Naive thymus-derived CD4-positive, alpha-beta T cell (primary cell): ENCODE data around the gene NRF1. TPM values are rescaled to one million over a fixed set of nuclear protein-coding genes. Genes with fewer than 3 reads are reported as not detected.

Source experiments
- ATAC-seq: fragments of 150-1000 bp; cut with Tn5 transposase; 2 replicates; pipeline ENCODE4 v1.10.0; 2021; ENCODE audit warnings: mild to moderate bottlenecking, moderate library complexity
- CTCF ChIA-PET: fragments of 350-600 bp; sonication (Branson Sonifier 250); formaldehyde crosslinking; loops from one replicate; lab custom pipeline; 2021; ENCODE audit warnings: antibody characterized with exemption; lab: Charles Lee
- POLR2A ChIA-PET: fragments of 350-600 bp; sonication (Branson Sonifier 250); formaldehyde crosslinking; loops from one replicate; lab custom pipeline; 2021; ENCODE audit warnings: antibody characterized with exemption, inconsistent platforms; lab: Charles Lee
- DNase-seq, 9 donors: peaks; one replicate each; pipeline versions ENCODE4 v3.0.0 to v3.0.0-alpha.2; 2020 to 2022; ENCODE audit warnings: mixed read lengths in 1 of 9
- H3K27ac ChIP-seq: one replicate; pipeline ENCODE4 v1.7.0; 2013; ENCODE audit warnings: mild to moderate bottlenecking, low read depth, low read length, moderate library complexity
- H3K27me3 ChIP-seq, 2 donors: one replicate each; pipeline ENCODE4 v1.7.0; 2013; ENCODE audit warnings: low read length in 2 of 2, mild to moderate bottlenecking in 2 of 2, moderate library complexity in 2 of 2; ENCODE audit not compliant: control insufficient read depth in 2 of 2, insufficient read depth in 2 of 2
- H3K36me3 ChIP-seq, 3 experiments: 1 replicate in 2 of 3; 2 replicates in 1 of 3; pipeline ENCODE4 v1.7.0; 2013; ENCODE audit warnings: low read length in 3 of 3, mild to moderate bottlenecking in 3 of 3, moderate library complexity in 1 of 3; ENCODE audit not compliant: insufficient read depth in 3 of 3, control insufficient read depth in 2 of 3
- H3K4me1 ChIP-seq, 2 donors: one replicate each; pipeline ENCODE4 v1.7.0; 2013; ENCODE audit warnings: low read length in 2 of 2, mild to moderate bottlenecking in 2 of 2, moderate library complexity in 1 of 2; ENCODE audit not compliant: control insufficient read depth in 2 of 2, insufficient read depth in 2 of 2
- H3K4me3 ChIP-seq: 2 replicates; pipeline ENCODE4 v1.7.0; 2013; ENCODE audit warnings: mild to moderate bottlenecking, low read length
- H3K9me3 ChIP-seq, 3 experiments: 1 replicate in 2 of 3; 2 replicates in 1 of 3; pipeline ENCODE4 v1.7.0; 2013; ENCODE audit warnings: low read length in 3 of 3; ENCODE audit not compliant: control insufficient read depth in 2 of 3
- H3K27ac Mint-ChIP-seq, 9 donors: one replicate each; pipeline ENCODE4 v1.8.0; 2020 to 2022; ENCODE audit warnings: mixed read lengths in 9 of 9, mild to moderate bottlenecking in 8 of 9, moderate library complexity in 5 of 9, inconsistent platforms in 2 of 9
- H3K27me3 Mint-ChIP-seq, 5 donors: one replicate each; pipeline ENCODE4 v1.8.0; 2021 to 2022; ENCODE audit warnings: mixed read lengths in 5 of 5, mild to moderate bottlenecking in 1 of 5
- H3K36me3 Mint-ChIP-seq, 5 donors: one replicate each; pipeline ENCODE4 v1.8.0; 2020 to 2022; ENCODE audit warnings: mixed read lengths in 5 of 5, mild to moderate bottlenecking in 3 of 5, inconsistent platforms in 1 of 5
- H3K4me1 Mint-ChIP-seq, 7 donors: one replicate each; pipeline ENCODE4 v1.8.0; 2020 to 2022; ENCODE audit warnings: mixed read lengths in 7 of 7, mild to moderate bottlenecking in 3 of 7, inconsistent platforms in 1 of 7
- H3K4me3 Mint-ChIP-seq, 10 donors: one replicate each; pipeline ENCODE4 v1.8.0; 2020 to 2022; ENCODE audit warnings: mild to moderate bottlenecking in 10 of 10, mixed read lengths in 10 of 10, moderate library complexity in 6 of 10, inconsistent platforms in 2 of 10
- H3K9me3 Mint-ChIP-seq, 11 donors: one replicate each; pipeline ENCODE4 v1.8.0; 2020 to 2022; ENCODE audit warnings: mixed read lengths in 11 of 11, mild to moderate bottlenecking in 4 of 11, inconsistent platforms in 1 of 11, moderate library complexity in 1 of 11
- intact Hi-C, 2 donors: fragments of 100-400 bp; cut with micrococcal nuclease; formaldehyde crosslinking; loops; one replicate each; pipeline ENCODE4 v1.15.1; 2023
- polyA plus RNA-seq, 2 donors: library from polyadenylated mRNA; unstranded; fragments of 300-500 nt; fragmentation: Illumina TruSeq; gene quantifications; one replicate each; pipeline ENCODE4 v1.2.3, GENCODE V29; 2021
- total RNA-seq, 6 experiments: library from RNA in 5 of 6; stranded (reverse) in 5 of 6; gene quantifications; 1 replicate in 5 of 6; 2 replicates in 1 of 6; pipeline ENCODE4 v1.2.3 and lab custom pipeline; 2021 to 2026

Gene NRF1
- total and polyA plus RNA-seq, 7 experiments from 2014 or later = 24.7 to 49.3 (median 35.3) TPM

DNA sequence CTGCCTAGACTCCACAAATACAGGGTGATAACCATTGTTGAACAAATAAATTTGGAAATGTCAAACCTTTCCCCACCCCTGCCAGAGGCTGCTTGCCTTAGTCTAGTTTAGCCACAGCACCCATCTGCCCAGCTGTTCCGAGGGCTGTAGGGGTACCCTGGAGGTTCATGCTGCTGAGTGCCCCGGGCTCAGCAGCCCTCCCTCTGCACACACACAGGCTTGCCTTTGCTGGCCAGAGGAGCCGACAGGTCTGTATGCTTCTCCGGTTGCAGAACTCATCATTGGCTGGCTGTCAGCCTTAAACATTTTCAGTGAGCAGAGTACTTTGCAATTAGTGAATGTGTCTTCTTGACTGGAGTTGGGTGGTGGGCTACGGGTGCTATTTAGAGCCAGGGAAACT lies 122.9 kb downstream of the NRF1 start:
- intact Hi-C loops = no loop called here
- Mint-ChIP-seq H3K36me3 (peaks cover 0 to 40% (median 16%) of the 10 kb centered on the region in 5 donors), H3K27ac (no peak overlapping the region), H3K9me3 (peaks cover 0 to 2% (median 0%) of the 10 kb centered on the region in 11 donors), H3K4me1 (peaks cover 0 to 3% (median 0%) of the 10 kb centered on the region in 7 donors), H3K4me3 (no peak overlapping the region), H3K27me3 (no peaks in the 10 kb centered on the region)
- DNase-seq = no peak
- no peaks in the 10 kb centered on the region for H3K4me1 ChIP-seq
- POLR2A ChIA-PET = interaction anchor here (0.6 kb wide), 1 partner anchor 9 kb away, joined by 6 read pairs; no protein-coding TSS in a partner anchor
- CTCF ChIA-PET = interaction anchor here (0.6 kb wide), 1 partner anchor 868 kb away, joined by 3 read pairs; no protein-coding TSS in a partner anchor
- no peak for ATAC-seq
- no peak overlapping the region for H3K27ac ChIP-seq
- peaks cover 5 to 69% (median 10%) of the 10 kb centered on the region in 3 experiments for H3K36me3 ChIP-seq
- no peaks in the 10 kb centered on the region for H3K9me3 ChIP-seq
- no peak overlapping the region for H3K4me3 ChIP-seq
- H3K27me3 ChIP-seq = no peaks in the 10 kb centered on the region

DNA sequence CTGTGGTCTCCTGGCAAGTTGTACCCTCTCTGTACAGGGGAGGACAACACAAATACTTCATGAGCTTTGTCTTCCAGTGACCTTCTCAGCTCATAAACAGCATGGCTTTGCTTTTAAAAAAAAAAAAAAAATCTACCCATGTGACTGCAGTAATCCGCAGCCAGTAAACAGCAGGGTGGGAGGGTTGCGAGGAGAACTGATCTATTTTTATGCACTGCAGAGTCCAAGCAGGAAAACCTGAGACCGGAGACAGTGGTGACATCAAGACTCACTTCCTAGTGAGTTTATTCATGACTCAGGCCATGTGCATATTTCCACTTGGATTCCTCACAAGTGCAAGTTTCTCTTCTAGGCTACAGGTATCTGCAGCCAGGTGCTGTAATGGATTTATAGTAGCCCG lies 127.9 kb downstream of the NRF1 start:
- H3K36me3 Mint-ChIP-seq = peaks cover 0 to 23% (median 9%) of the 10 kb centered on the region in 5 donors
- peaks cover 0 to 70% (median 0%) of the 10 kb centered on the region in 3 experiments for H3K36me3 ChIP-seq
- no peak for ATAC-seq

DNA sequence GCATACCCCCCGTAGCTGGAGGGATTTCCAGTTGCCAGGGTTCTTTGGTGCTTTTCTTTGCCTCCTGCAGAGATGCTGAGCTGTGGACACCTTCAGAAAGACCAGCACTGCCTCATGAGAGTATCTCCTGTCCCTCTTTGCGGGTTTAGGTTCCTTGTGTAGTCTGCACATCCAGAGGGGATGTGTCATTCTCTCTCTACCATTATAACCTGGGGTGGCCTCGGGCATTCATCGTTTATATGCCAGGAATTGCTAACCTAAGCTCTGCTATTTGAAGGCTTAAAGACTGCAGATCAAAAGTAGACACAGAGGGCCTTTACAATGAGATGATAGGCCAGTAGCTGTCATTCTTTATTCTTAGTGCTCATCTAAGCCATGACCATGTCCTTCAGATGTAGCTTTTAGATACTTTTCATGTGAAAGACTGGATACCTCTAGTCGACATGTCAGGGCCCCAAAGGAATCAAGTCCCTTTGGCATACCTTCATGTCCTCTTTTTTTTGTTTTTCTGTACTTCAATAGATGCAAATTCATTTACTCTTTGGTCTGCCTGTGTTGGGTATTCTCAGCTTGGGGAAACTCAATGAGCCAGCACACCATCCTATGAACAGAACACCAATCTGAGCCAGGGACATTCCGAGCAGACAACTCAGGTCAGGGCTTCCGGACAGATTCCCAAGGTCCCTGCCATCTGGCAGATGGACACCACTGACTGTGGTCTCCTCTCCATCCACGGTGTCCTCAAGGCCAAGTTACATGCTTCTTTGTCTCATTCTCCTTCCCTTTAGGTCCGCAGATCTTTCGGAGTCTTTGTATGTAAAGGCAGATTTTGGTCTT lies 129.3 kb downstream of the NRF1 start:
- ATAC-seq = no peak
- peaks cover 0 to 67% (median 0%) of the 10 kb centered on the region in 3 experiments for H3K36me3 ChIP-seq
- H3K4me3 ChIP-seq = no peak overlapping the region
- CTCF ChIA-PET = no interaction called here
- Mint-ChIP-seq H3K27me3 (no peaks in the 10 kb centered on the region), H3K4me3 (no peak overlapping the region), H3K27ac (no peak overlapping the region), H3K4me1 (peaks cover 0 to 3% (median 0%) of the 10 kb centered on the region in 7 donors), H3K36me3 (peaks cover 0 to 25% (median 11%) of the 10 kb centered on the region in 5 donors), H3K9me3 (peaks cover 0 to 2% (median 0%) of the 10 kb centered on the region in 11 donors)
- H3K4me1 ChIP-seq = no peaks in the 10 kb centered on the region
- POLR2A ChIA-PET = no interaction called here
- DNase-seq = no peak
- intact Hi-C loops = no loop called here
- no peaks in the 10 kb centered on the region for H3K27me3 ChIP-seq
- H3K9me3 ChIP-seq = no peaks in the 10 kb centered on the region
- H3K27ac ChIP-seq = no peak overlapping the region

More for the DNA sequence above, 127.9 kb downstream of the NRF1 start:
- H3K27me3 ChIP-seq = no peaks in the 10 kb centered on the region
- H3K4me3 ChIP-seq = no peak overlapping the region
- DNase-seq = no peak
- H3K27me3 Mint-ChIP-seq = no peaks in the 10 kb centered on the region
- H3K9me3 ChIP-seq = no peaks in the 10 kb centered on the region
- POLR2A ChIA-PET = no interaction called here
- H3K27ac Mint-ChIP-seq = peak overlapping the region in 1 of 9 donors; percentile 16
- no peak overlapping the region for H3K4me3 Mint-ChIP-seq
- no peaks in the 10 kb centered on the region for H3K4me1 ChIP-seq
- peaks cover 0 to 3% (median 0%) of the 10 kb centered on the region in 7 donors for H3K4me1 Mint-ChIP-seq
- intact Hi-C loops = no loop called here
- CTCF ChIA-PET = interaction anchor here (0.6 kb wide), 1 partner anchor 91 kb away, joined by 4 read pairs; no protein-coding TSS in a partner anchor
- no peak overlapping the region for H3K27ac ChIP-seq
- peaks cover 0 to 2% (median 0%) of the 10 kb centered on the region in 11 donors for H3K9me3 Mint-ChIP-seq

DNA sequence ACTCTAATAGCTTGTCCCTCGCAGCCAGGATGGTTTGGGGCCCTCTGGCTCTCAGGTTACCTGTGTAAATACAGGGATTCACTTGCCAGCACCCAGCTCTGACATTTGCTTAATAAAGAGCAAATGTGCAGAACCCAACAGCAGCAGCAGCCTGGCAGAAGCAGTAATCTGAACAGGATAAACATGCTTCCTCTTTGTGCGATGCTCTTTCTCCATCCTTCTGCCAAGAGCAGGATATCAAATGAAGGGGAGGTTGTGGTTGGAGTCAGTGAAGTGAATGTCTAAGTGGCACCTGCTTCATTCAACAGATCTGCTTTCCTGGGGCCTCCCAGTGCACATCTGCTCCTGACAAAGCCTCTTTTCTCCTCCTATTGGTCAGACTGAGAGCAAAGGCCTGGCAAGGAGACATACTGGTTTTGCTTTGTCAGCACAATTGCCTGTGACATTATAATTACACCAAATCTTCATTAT lies 130.3 kb downstream of the NRF1 start:
- H3K4me1 ChIP-seq = no peaks in the 10 kb centered on the region
- Mint-ChIP-seq H3K27me3 (no peaks in the 10 kb centered on the region), H3K4me1 (peaks cover 0 to 4% (median 0%) of the 10 kb centered on the region in 7 donors), H3K9me3 (peaks cover 0 to 2% (median 0%) of the 10 kb centered on the region in 11 donors), H3K4me3 (no peak overlapping the region), H3K36me3 (peaks cover 2 to 32% (median 10%) of the 10 kb centered on the region in 5 donors), H3K27ac (no peak overlapping the region)
- no peaks in the 10 kb centered on the region for H3K27me3 ChIP-seq
- no peak for DNase-seq
- no peaks in the 10 kb centered on the region for H3K9me3 ChIP-seq
- POLR2A ChIA-PET = no interaction called here
- H3K36me3 ChIP-seq = peaks cover 0 to 68% (median 0%) of the 10 kb centered on the region in 3 experiments
- CTCF ChIA-PET = no interaction called here
- no peak for ATAC-seq
- no peak overlapping the region for H3K27ac ChIP-seq
- intact Hi-C loops = no loop called here
- H3K4me3 ChIP-seq = no peak overlapping the region

DNA sequence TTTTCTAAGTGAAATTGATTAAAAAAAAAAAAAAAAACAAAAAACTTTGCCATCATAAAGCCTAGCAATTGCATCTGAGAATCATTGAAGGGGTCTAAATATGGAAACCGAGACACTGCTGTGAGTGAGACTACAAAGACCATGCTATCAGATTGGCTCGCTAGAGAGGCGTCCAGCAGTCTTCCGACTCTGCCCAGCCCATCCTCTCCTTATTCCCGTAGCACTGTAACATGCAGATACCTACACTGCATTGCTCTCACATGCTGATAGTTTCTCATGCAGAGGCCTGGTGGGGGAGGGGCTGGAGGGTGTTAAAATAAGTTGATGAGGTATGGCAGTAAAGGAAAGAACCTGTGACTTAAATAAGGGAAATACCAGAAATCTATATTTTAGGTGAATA lies 130.7 kb downstream of the NRF1 start:
- peaks cover 0 to 2% (median 0%) of the 10 kb centered on the region in 11 donors for H3K9me3 Mint-ChIP-seq
- POLR2A ChIA-PET = no interaction called here
- CTCF ChIA-PET = no interaction called here
- no peak overlapping the region for H3K4me3 ChIP-seq
- no peak overlapping the region for H3K4me3 Mint-ChIP-seq
- ATAC-seq (no peak), DNase-seq (no peak)
- no peaks in the 10 kb centered on the region for H3K27me3 ChIP-seq
- H3K27ac ChIP-seq = no peak overlapping the region
- H3K4me1 Mint-ChIP-seq = peaks cover 0 to 4% (median 0%) of the 10 kb centered on the region in 7 donors
- no peaks in the 10 kb centered on the region for H3K27me3 Mint-ChIP-seq
- H3K36me3 Mint-ChIP-seq = peaks cover 5 to 33% (median 9%) of the 10 kb centered on the region in 5 donors
- no peaks in the 10 kb centered on the region for H3K4me1 ChIP-seq
- H3K9me3 ChIP-seq = no peaks in the 10 kb centered on the region
- H3K36me3 ChIP-seq = peaks cover 0 to 68% (median 0%) of the 10 kb centered on the region in 3 experiments
- intact Hi-C loops = no loop called here
- no peak overlapping the region for H3K27ac Mint-ChIP-seq

DNA sequence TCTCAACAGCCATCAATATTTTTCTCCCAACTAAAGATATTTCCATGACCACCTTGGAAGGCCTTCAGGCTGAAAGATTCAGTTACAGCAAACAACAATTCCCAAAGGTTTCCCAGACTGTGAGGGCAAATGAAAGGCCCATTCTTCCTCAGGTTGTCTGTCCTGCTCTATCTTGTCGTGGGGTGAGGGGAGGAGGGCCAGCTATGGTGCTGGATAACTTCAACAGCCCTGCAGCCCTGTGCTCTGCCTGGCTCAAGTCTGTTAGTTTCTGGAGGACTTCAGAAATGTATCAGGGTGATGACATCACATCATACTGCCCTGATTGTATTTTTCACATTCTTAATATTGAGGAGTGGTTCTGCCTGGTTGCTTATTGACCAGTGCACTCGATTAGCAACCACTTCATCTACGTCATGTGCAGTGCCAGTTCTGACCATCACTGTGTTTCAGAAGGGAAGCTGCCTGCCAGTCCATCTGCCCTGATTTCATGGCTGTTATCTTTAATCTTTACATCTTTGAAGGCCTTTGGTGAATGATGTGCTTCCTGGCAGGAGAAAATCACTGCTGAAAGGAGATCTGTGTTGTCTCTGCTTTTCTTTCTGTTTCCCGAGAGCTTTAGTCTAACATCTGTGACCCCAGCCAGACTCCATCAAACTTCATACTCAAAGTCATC lies 135.5 kb downstream of the NRF1 start:
- ChIA-PET CTCF (no interaction called here), POLR2A (no interaction called here)
- Mint-ChIP-seq H3K36me3 (peaks cover 4 to 50% (median 19%) of the 10 kb centered on the region in 5 donors), H3K4me3 (no peak overlapping the region), H3K9me3 (no peaks in the 10 kb centered on the region), H3K4me1 (peaks cover 0 to 4% (median 0%) of the 10 kb centered on the region in 7 donors), H3K27me3 (no peaks in the 10 kb centered on the region), H3K27ac (no peak overlapping the region)
- DNase-seq (no peak), ATAC-seq (no peak)
- H3K27ac ChIP-seq = no peak overlapping the region
- intact Hi-C loops = no loop called here
- no peaks in the 10 kb centered on the region for H3K27me3 ChIP-seq
- no peaks in the 10 kb centered on the region for H3K9me3 ChIP-seq
- no peaks in the 10 kb centered on the region for H3K4me1 ChIP-seq
- H3K36me3 ChIP-seq = peaks cover 0 to 57% (median 0%) of the 10 kb centered on the region in 3 experiments
- H3K4me3 ChIP-seq = no peak overlapping the region
